Fibroblast of gingiva (primary cell): ENCODE results near the gene SLC35F3.
"Not testable (repeated sequence)": the region's sequence is repeated elsewhere in the genome, so short reads cannot be mapped to it uniquely, and the experiment has no call there.

ENCODE experiments used
- DNase-seq: peaks from one replicate; pipeline ENCODE4 v3.0.0-alpha.2; 2011; ENCODE audit warnings: low read depth

Gene SLC35F3

GRCh38 chr1:234292548-234292947 lies 388.1 kb downstream of the SLC35F3 start:
- no peak for DNase-seq

- DNase-seq = no peak
Observed at GRCh38 chr1:234294109-234294817, 389.8 kb downstream of the SLC35F3 start.

GRCh38 chr1:234295068-234295467 lies 390.6 kb downstream of the SLC35F3 start:
- no peak for DNase-seq

- DNase-seq = no peak
Observed at GRCh38 chr1:234295626-234296025, 391.1 kb downstream of the SLC35F3 start.

- no peak for DNase-seq
Observed at GRCh38 chr1:234296496-234296895, 392.0 kb downstream of the SLC35F3 start.

GRCh38 chr1:234297668-234298067 lies 393.2 kb downstream of the SLC35F3 start:
- no peak for DNase-seq

- no peak for DNase-seq
Observed at GRCh38 chr1:234300096-234300495, 395.6 kb downstream of the SLC35F3 start.

GRCh38 chr1:234301663-234302062 lies 397.2 kb downstream of the SLC35F3 start:
- DNase-seq = not testable (repeated sequence)

GRCh38 chr1:234302354-234302962 lies 398.0 kb downstream of the SLC35F3 start:
- no peak for DNase-seq

- DNase-seq = no peak
Observed at GRCh38 chr1:234303231-234303630, 398.8 kb downstream of the SLC35F3 start.

- DNase-seq = no peak
Observed at GRCh38 chr1:234307726-234308125, 403.2 kb downstream of the SLC35F3 start.

GRCh38 chr1:234309243-234309597 lies 404.7 kb downstream of the SLC35F3 start:
- no peak for DNase-seq

GRCh38 chr1:234309598-234310459 lies 405.4 kb downstream of the SLC35F3 start:
- DNase-seq = peak; percentile 21

GRCh38 chr1:234310460-234310817 lies 406.0 kb downstream of the SLC35F3 start:
- no peak for DNase-seq

GRCh38 chr1:234311414-234311813 lies 406.9 kb downstream of the SLC35F3 start:
- no peak for DNase-seq

GRCh38 chr1:234313171-234313570 lies 408.7 kb downstream of the SLC35F3 start:
- DNase-seq = no peak

- peak; percentile 38 for DNase-seq
Observed at GRCh38 chr1:234315091-234315541, 410.6 kb downstream of the SLC35F3 start.

- DNase-seq = no peak
Observed at GRCh38 chr1:234315588-234315987, 411.1 kb downstream of the SLC35F3 start.

GRCh38 chr1:234316486-234316885 lies 412.0 kb downstream of the SLC35F3 start:
- DNase-seq = no peak

- no peak for DNase-seq
Observed at GRCh38 chr1:234316937-234317336, 412.5 kb downstream of the SLC35F3 start.

GRCh38 chr1:234320069-234320468 lies 415.6 kb downstream of the SLC35F3 start:
- no peak for DNase-seq

GRCh38 chr1:234320549-234320948 lies 416.1 kb downstream of the SLC35F3 start:
- no peak for DNase-seq

GRCh38 chr1:234321231-234321630 lies 416.8 kb downstream of the SLC35F3 start:
- DNase-seq = no peak
